Dedifferentiated amniotic fluid mesenchymal stem cell (primary cell): ENCODE measurements around the gene PYCR2.

Experiments
- DNase-seq: peaks from one replicate; pipeline ENCODE4 v3.0.0-alpha.2; 2016; ENCODE audit errors: extremely low spot score

Gene PYCR2

DNA sequence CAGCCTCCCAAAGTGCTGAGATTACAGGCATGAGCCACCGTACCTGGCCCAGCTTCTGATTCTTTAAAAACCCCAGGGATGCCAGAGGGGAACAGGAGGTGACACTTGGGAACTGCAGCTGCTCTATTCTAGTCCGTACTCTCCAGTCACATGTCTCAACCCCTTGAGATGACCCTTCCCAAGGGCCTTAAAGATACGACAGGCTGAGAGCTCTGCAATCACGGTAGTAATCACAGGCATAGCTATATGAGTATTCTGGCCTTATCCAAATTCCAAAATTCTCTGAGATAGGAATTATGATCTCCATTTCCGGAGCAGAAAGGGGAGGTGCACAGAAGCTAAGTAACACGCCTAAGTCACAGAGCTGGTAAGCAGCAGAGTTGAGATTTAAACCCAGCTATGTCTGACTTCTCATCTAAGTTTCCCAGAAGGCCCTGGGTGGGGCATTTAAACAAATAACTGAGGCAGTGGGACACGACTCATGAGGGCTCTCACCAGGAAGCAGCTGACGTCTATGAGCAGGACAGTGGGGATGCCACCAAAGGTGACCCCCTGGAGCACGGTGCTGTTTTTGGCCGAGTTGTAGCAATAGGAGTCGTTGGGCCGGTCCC is 47.0 kb downstream of the PYCR2 start:
- no peak for DNase-seq

DNA sequence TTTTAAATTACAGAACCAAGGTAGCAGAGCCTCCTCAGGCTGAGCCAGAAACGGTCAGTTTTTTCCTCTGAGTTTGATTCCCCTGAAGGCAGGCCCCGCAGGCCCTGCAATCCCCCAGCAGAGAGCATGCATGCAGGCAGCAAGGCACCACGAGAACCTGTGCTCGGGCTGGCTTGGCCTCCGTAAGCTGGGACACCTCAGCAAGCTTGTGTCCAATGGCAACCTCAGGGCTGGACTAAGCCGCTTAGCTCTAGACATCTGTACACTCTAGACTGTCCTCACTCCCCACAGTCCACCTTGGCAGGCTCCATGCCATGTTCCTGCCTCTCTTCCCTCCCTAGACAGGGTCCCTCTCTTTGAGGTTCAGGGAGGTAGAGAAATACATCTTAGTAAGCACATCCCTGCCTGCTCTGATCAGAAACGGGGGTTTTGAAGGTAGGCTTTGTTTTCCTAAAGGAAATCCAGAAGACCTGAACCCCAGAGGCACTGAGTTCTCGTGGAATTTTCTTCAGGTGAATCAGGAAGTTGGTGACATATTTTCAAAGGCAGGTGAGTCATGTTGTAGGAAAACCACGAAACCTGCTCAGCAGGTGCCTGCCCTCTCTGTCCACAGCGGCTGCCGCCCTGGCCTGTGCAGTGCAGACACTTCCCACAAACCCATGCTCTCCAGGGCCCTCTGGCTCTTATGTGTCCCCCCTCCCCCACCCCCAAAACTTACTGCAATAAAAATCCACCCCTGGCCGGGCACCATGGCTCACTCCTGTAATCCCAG is 48.8 kb downstream of the PYCR2 start:
- no peak for DNase-seq

DNA sequence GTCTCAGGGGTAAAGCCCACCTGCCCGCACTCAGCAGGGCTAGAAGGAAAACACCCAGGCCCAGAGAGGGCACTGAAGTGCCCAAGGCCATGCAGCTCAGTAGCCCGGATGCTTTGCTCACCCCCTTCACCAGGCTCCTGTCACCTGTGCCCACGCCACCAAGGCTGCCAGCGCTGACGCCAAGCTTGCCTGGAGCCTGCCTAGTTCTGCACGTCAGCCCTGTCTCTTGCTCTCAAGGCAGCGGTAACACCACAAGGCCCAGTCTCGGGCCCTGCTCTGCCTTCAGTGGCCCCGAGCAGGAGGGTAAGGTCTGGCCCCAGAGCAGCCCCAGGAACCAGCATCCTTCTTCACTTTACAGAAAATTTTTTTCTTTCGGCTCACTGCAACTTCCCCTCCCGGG is 49.6 kb downstream of the PYCR2 start:
- DNase-seq: no peak

GRCh38 chr1:225873281-225873850 is 50.7 kb downstream of the PYCR2 start:
- no peak for DNase-seq

DNA sequence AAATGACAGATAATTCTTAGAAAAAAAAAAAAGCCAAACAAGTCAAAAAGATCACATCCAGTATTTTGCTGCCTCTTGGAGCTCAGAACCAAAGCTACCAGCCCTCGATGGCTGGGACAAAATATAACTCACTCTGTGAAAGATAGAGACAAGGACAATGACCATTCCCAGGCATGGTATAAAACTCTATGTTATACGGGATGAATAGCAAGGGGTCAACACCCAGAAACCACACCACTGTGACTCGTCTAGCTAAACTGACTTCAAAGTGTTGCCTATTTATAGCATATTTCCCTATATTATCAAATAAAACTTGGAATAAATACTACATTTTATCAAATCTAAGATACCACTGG is 52.0 kb downstream of the PYCR2 start:
- DNase-seq: no peak

DNA sequence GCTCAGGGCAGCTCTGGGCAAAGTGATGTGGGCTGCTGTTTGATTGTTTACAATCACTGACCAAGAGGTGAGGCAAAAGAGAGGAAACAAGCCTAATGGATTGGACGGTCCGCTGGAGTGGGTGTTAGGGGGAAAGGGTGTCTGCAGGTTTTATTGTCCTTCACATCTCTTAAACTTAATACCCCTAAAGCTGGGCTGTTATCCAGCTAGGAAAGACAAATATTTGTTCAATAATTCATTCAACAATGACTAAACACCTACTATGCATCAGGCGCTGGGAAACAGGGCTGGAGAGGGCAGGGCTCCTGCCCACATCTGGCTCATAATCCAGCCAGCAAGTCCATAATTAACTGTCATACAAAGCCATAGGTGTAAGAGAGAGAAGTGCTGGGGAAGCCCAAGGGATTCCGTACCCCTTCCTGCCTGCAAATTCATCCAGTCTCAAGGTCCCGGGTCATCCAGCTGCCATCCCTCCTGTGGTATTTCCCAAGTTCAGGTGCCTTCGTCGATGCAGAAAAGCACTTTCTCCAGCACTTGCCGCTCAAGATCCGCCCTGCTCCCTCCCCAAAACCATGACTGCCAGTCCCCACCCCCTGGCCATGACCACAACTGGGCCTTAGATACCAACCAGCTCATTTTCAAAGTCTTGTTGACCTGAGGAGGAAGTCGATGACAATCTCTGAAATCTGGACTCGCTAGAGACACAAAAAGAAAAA is 52.5 kb downstream of the PYCR2 start:
- DNase-seq: no peak

DNA sequence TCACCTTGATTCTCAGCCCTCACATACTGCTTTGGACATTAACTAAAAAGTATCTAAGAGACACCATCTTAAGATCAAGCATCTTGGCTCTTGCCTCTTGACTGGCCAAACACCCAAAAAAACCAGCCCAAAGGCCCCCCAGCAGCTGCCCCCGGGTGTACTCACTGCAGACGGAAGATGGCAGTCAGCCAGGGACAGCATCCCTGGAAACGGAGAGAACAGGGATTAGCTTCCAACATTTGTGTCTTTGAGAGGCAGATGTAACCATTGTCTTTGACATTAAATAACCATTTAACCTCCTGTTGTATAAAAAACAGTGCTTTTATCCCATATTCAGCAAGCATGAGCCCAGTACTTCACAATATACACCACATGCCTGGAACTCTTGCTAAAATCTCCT is 53.1 kb downstream of the PYCR2 start:
- no peak for DNase-seq
